ACC112 (cell line): ENCODE results near the gene LETMD1.

ENCODE experiments used
- H2AFZ ChIP-seq: fragments of 200-600 bp; sonication (generic); one replicate; pipeline ENCODE4 v1.6.0; 2017; ENCODE audit warnings: antibody characterized with exemption, low read length; ENCODE audit not compliant: unreplicated experiment
- H3K27ac ChIP-seq: fragments of 200-600 bp; sonication (generic); 2 replicates; pipeline ENCODE4 v1.5.1; 2014; ENCODE audit warnings: low read depth, mild to moderate bottlenecking, antibody characterized with exemption, low read length, moderate library complexity
- H3K27me3 ChIP-seq: fragments of 200-600 bp; sonication (generic); 2 replicates; pipeline ENCODE4 v1.6.1; 2014; ENCODE audit warnings: mild to moderate bottlenecking, antibody characterized with exemption, low read length, moderate library complexity, mixed read lengths; ENCODE audit not compliant: insufficient read depth
- H3K36me3 ChIP-seq: fragments of 200-600 bp; sonication (generic); 2 replicates; pipeline ENCODE4 v1.6.1; 2016; ENCODE audit warnings: mild to moderate bottlenecking, antibody characterized with exemption, low read length, moderate library complexity, mixed read lengths; ENCODE audit not compliant: insufficient read depth
- H3K4me1 ChIP-seq: fragments of 200-600 bp; sonication (generic); one replicate; pipeline ENCODE4 v1.6.1; 2016; ENCODE audit warnings: low read length, mixed read lengths; ENCODE audit not compliant: insufficient read depth, unreplicated experiment, control insufficient read depth
- H3K4me3 ChIP-seq: fragments of 200-600 bp; sonication (generic); 2 replicates; pipeline ENCODE4 v1.5.1; 2014; ENCODE audit warnings: mild to moderate bottlenecking, low read depth, low read length
- H3K79me2 ChIP-seq: fragments of 200-600 bp; sonication (generic); one replicate; pipeline ENCODE4 v1.6.0; 2016; ENCODE audit warnings: low read length; ENCODE audit not compliant: control insufficient read depth, unreplicated experiment, insufficient read depth

The LETMD1 gene

DNA sequence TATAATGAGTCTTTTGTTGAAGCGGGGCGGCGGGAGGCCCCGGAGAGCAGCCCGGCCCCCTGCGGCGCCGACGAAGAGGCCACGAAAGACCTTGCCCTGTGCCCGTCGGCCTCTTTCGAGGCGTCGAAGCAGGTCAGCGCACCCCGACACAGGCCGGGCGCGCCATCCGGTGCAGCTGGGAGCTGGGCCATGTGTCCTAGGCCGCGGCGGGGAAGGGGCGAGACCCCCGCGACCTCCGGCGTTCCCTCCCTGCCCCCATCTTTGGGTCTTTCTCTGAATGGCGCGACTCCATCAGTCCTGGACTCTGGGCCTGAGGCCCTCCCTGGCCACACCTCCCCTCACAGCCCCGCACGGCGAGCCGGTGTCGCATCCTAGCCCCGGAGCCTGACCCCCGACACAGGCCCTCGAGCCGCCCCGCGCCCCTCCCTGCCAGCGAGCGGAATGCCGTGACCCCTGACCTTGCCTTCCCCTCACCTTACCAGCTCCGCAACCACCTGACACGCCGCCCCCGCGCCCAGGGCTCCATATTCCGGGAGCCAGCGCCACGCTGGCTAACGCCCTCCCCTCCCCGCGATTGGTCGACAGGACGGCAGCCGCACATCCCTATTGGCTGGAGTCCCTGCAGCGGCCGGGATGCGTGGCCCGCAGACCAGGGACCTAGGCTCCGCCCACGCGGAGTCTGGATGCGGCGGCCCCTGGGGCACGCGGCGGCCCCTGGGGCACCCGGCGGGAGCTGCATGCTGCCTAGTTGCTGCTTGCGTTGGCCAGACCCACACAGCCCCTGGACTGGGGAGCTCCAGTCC lies 22.1 kb upstream of the LETMD1 start, which contains the start of gene SLC11A2:
SLC11A2 (minus strand) TSS at position 549 of the 803 bp plus-strand sequence. CDS start 15,656 bp downstream, outside the sequence.
- peaks cover 43% of the 10 kb centered on the region for H3K79me2 ChIP-seq
- H3K4me1 ChIP-seq: peaks cover 14% of the 10 kb centered on the region
- H3K4me3 ChIP-seq: peak within 1 kb of the TSS; percentile 95
- peak within 1 kb of the TSS; percentile 94 for H3K27ac ChIP-seq
- H3K36me3 ChIP-seq: no peaks in the 10 kb centered on the region
- H2AFZ ChIP-seq: peak within 1 kb of the TSS; percentile 83
- no peaks in the 10 kb centered on the region for H3K27me3 ChIP-seq

DNA sequence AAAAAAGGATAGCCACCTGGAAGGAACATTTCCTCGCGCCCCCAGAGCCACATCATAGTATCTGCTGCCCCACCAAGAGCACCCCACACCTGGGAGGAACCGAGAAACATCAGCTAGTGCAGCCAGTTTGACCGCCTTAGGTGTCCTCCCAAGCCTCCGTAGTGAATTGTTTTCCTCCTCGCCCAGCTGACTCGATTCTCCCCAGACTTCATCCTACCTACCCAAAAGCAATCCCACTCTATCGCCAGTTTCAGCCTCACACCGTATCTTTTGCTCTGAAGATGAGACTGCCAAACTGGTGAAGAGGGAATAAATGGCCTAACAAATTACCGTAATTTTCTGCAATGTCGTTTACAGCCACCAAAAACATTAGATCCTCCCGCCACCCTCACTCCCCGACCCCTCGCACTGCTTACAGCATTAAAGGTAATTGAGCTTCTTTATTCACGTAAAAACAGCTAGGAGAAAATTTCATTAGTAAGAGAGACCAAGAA lies 20.7 kb upstream of the LETMD1 start:
- Histone ChIP-seq H3K4me3 (no peak overlapping the region), H3K79me2 (peaks cover 32% of the 10 kb centered on the region)

DNA sequence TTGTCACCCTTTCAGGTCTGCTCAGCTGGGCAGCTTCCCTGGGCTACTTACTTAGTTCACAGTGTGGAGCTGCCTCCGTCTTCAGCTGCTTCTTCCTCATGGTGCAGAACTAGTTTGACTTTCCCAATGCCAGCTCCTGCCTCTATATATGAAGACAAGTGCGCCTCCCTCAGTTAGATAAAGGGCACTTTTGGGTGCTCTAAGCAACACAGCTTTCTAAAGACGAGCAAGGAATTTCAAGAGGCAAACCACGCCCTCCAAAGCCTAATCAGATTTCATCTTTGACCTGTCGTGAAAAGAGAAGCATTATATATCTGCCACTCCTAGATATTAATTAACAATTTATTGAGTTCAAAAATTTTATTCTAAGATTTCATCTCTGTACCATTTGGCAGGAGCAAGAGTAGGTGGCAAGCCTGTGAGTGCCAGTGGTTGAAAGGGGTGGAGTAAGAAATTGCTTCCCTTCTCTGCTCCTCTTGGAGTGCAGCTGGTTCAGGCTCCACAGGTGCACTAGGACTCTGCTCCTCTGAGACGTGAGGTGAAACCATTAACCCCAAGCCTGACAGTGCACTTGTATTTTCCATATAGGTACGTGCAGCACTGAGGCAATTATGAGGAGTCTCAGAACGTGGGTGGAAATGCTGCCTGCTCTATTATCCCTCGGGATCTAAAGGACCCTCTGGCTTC lies 19.9 kb upstream of the LETMD1 start:
- H3K36me3 ChIP-seq: no peaks in the 10 kb centered on the region
- no peaks in the 10 kb centered on the region for H3K27me3 ChIP-seq
- peak overlapping the region; percentile 33 for H2AFZ ChIP-seq
- H3K79me2 ChIP-seq: peaks cover 23% of the 10 kb centered on the region
- H3K27ac ChIP-seq: no peak overlapping the region
- H3K4me1 ChIP-seq: peaks cover 12% of the 10 kb centered on the region
- H3K4me3 ChIP-seq: peak overlapping the region; percentile 52

More for the DNA sequence above, 20.7 kb upstream of the LETMD1 start:
- H3K27ac ChIP-seq: no peak overlapping the region
- no peaks in the 10 kb centered on the region for H3K27me3 ChIP-seq
- no peaks in the 10 kb centered on the region for H3K36me3 ChIP-seq
- peaks cover 14% of the 10 kb centered on the region for H3K4me1 ChIP-seq
- no peak overlapping the region for H2AFZ ChIP-seq

DNA sequence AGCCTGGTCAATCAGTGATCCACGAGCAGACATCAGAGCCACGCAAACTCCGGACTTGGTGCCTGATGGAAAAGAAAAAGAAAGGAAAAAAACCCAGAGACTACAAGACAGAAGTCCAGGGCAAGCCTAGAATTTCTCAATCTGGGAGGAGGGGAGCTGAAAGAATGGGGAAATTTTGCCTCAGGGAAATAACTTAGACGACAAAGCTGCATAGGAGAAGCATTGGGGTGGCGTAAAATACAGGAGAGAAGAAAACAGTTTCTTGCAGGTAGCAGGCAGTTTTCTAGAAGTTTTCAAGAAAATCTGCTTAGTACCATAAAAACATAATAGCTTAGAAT lies 19.3 kb upstream of the LETMD1 start:
- Histone ChIP-seq H2AFZ (peak overlapping the region; percentile 33), H3K27me3 (no peaks in the 10 kb centered on the region), H3K36me3 (no peaks in the 10 kb centered on the region), H3K4me3 (peak overlapping the region; percentile 52), H3K27ac (no peak overlapping the region), H3K4me1 (peaks cover 7% of the 10 kb centered on the region), H3K79me2 (peaks cover 18% of the 10 kb centered on the region)

DNA sequence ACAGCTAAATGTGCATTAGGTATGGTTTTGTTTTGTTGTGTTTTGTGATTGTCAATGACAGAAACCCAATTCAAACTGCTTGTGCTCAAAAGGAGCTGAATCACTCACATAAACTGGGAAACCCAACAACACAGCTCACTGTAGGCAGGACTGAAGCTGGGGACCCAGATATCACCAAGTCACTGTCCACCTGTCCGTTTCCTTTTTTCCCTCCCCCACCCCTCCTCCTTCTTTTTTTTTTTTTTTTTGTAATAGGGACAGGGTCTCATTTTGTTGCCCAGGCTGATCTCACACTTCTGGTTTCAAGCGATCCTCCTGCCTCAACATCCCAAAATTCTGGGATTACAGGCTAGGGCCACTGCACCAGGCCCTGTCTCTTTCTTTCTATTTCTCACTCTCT lies 15.1 kb upstream of the LETMD1 start:
- Histone ChIP-seq H3K36me3 (no peaks in the 10 kb centered on the region), H3K27ac (no peak overlapping the region), H2AFZ (no peak overlapping the region), H3K79me2 (no peaks in the 10 kb centered on the region), H3K4me3 (no peak overlapping the region), H3K27me3 (no peaks in the 10 kb centered on the region), H3K4me1 (peaks cover 5% of the 10 kb centered on the region)

DNA sequence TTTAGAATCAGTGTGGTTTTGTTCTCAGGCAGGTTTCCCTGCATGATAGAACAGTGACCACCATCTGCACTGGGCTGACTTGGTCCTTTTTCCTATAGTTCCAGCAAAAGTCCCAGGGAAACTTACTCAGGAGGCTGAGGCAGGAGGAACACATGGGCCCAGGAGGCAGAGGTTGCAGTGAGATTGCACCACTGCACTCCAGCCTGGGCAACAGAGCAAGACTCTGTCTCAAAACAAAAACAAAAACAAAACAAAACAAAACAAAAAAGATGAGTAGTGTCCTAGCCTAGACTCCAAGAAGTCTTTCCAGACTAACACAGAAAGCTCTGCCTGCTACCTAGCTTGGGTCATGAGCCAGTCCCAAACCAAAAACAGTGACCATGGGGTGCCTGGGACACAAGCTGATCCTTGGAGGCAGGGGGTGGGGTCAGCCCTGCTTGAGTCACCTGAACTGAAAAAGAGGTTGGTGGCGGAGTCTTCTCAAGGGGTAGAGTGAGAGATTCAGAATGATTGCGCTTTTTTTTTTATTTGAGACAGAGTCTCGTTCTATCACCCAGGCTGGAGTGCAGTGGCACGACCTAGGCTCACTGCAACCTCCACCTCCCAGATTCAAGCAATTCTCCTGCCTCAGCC lies 14.6 kb upstream of the LETMD1 start:
- Histone ChIP-seq H3K27me3 (no peaks in the 10 kb centered on the region), H3K27ac (no peak overlapping the region), H2AFZ (no peak overlapping the region), H3K4me1 (peaks cover 7% of the 10 kb centered on the region), H3K36me3 (no peaks in the 10 kb centered on the region), H3K79me2 (no peaks in the 10 kb centered on the region), H3K4me3 (no peak overlapping the region)

DNA sequence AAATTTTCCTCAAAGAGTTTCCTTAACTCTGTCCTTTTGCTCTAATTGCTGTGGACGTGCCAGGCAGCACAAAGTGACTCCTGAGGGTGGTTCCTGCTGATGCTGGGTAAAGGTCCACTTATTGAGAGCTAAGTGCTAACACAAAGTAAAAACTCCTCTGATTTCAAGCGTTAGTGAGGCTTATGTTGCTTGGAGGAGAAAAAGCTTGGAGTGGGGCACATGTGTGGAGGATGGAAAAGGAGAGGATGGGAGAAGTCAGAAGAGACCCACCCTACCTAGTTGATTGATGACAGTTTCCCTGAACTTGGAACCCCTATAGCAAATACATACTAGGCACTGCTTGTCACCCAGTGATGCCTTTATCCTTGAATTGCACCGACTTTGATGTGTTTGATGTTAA lies 11.8 kb upstream of the LETMD1 start:
- no peaks in the 10 kb centered on the region for H3K27me3 ChIP-seq
- H3K27ac ChIP-seq: no peak overlapping the region
- H3K36me3 ChIP-seq: no peaks in the 10 kb centered on the region
- H2AFZ ChIP-seq: no peak overlapping the region
- no peaks in the 10 kb centered on the region for H3K79me2 ChIP-seq
- H3K4me1 ChIP-seq: peaks cover 7% of the 10 kb centered on the region
- H3K4me3 ChIP-seq: no peak overlapping the region

DNA sequence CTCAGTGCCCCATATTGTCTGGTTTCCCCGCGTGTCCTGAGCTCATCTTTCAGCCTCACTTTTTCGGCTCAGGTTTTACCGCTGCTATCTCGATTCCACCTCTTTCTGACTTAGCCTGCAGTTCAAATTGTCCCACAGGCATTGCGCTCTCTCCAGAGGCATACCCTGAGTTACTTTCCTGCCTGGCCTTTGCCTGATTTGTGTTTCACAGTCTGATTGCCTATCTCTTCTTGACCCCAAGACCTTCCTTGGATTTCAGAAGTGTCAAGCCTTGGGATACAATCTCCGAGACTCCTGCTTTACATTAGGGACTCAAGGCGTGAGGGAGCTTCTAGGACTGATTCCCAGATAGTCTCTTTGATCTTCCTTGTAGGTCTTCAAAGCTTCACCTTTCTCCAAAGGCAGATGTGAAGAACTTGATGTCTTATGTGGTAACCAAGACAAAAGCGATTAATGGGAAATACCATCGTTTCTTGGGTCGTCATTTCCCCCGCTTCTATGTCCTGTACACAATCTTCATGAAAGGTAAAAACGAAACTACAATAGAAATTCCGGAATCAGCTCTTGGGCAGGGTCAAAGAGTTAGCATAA lies 629 bp downstream of the LETMD1 start:
- H3K4me1 ChIP-seq: peaks cover 10% of the 10 kb centered on the region
- peak overlapping the region; percentile 46 for H3K27ac ChIP-seq
- peaks cover 18% of the 10 kb centered on the region for H3K79me2 ChIP-seq
- peaks cover 6% of the 10 kb centered on the region for H3K36me3 ChIP-seq
- peak overlapping the region; percentile 93 for H3K4me3 ChIP-seq
- peak overlapping the region; percentile 95 for H2AFZ ChIP-seq
- H3K27me3 ChIP-seq: no peaks in the 10 kb centered on the region

DNA sequence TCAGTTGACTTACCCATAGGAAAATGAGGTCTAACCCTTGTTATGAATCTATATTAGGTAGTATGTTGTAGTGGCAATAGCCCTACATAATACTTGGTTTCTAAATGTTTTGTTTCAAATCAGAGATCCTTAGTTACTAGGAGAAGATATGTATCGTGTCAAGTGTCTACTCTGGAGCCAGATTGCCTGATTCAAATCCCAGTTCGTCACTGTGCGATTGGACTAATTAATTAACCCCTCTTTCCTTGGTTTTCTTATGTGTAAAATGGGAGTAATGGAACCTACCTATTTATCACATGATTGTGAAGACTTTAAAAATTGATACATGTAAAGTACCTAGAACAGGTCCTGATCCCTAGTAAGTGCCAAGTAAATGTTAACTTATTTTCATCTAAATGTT lies 1.4 kb downstream of the LETMD1 start:
- Histone ChIP-seq H2AFZ (no peak overlapping the region), H3K36me3 (peaks cover 13% of the 10 kb centered on the region), H3K27me3 (no peaks in the 10 kb centered on the region), H3K4me3 (peak overlapping the region; percentile 93), H3K4me1 (peaks cover 10% of the 10 kb centered on the region), H3K79me2 (peaks cover 18% of the 10 kb centered on the region), H3K27ac (no peak overlapping the region)

DNA sequence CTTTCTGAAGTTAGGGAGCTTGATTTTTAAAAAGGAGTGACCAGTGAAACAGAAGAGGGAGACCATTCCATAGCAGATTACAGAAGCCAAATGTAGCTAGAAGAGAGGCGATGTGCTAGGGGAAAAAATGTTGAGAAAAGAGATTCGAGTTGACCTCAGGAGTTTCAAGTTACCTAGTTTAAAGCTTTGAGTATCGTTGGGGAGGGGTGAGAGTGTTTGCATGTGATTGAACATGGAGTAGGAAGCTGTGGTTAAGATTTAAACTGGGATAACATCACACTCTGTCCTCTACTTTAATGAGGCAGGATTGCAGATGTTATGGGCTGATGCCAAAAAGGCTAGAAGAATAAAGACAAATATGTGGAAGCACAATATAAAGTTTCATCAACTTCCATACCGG lies 3.7 kb downstream of the LETMD1 start:
- no peaks in the 10 kb centered on the region for H3K27me3 ChIP-seq
- peaks cover 18% of the 10 kb centered on the region for H3K79me2 ChIP-seq
- H2AFZ ChIP-seq: no peak overlapping the region
- H3K4me1 ChIP-seq: peaks cover 15% of the 10 kb centered on the region
- no peak overlapping the region for H3K4me3 ChIP-seq
- H3K27ac ChIP-seq: no peak overlapping the region
- H3K36me3 ChIP-seq: peaks cover 15% of the 10 kb centered on the region
